Parathyroid adenoma (tissue), 2 donors: ENCODE data around the gene CD79B.

Source experiments
- H2AFZ ChIP-seq: fragments of 300-600 bp; sonication (generic); one replicate; pipeline ENCODE4 v1.7.0; 2017; ENCODE audit warnings: antibody characterized with exemption, mild to moderate bottlenecking
- H3K27ac ChIP-seq: fragments of 300-600 bp; sonication (generic); one replicate; pipeline ENCODE4 v1.7.0; 2017
- H3K27me3 ChIP-seq: fragments of 300-600 bp; sonication (generic); one replicate; pipeline ENCODE4 v1.7.0; 2017; ENCODE audit warnings: low read length; ENCODE audit not compliant: control insufficient read depth, insufficient read depth
- H3K36me3 ChIP-seq: fragments of 300-600 bp; sonication (generic); one replicate; pipeline ENCODE4 v1.7.0; 2017; ENCODE audit warnings: low read length; ENCODE audit not compliant: control insufficient read depth, insufficient read depth
- H3K4me1 ChIP-seq: fragments of 300-600 bp; sonication (generic); one replicate; pipeline ENCODE4 v1.7.0; 2017; ENCODE audit warnings: control low read depth
- H3K4me2 ChIP-seq: fragments of 300-600 bp; sonication (generic); one replicate; pipeline ENCODE4 v1.7.0; 2017; ENCODE audit warnings: low read length
- H3K4me3 ChIP-seq: fragments of 300-600 bp; sonication (generic); one replicate; pipeline ENCODE4 v1.7.0; 2017; ENCODE audit warnings: low read depth, low read length
- H3K79me2 ChIP-seq: fragments of 300-600 bp; sonication (generic); one replicate; pipeline ENCODE4 v1.7.0; 2017; ENCODE audit warnings: control low read depth
- H3K9ac ChIP-seq: fragments of 300-600 bp; sonication (generic); one replicate; pipeline ENCODE4 v1.7.0; 2017; ENCODE audit warnings: mild to moderate bottlenecking
- H3K9me3 ChIP-seq: fragments of 300-600 bp; sonication (generic); one replicate; pipeline ENCODE4 v1.7.0; 2017; ENCODE audit warnings: low read length; ENCODE audit not compliant: control insufficient read depth
- TF ChIP-seq, protein P1 (sequence below): fragments of 300-600 bp; sonication (generic); IDR thresholded peaks from one replicate; pipeline ENCODE4 v1.7.0; 2017; ENCODE audit warnings: antibody characterized with exemption, mild to moderate bottlenecking
- donor health status: primary hyperparathyroidism.

Gene CD79B

DNA sequence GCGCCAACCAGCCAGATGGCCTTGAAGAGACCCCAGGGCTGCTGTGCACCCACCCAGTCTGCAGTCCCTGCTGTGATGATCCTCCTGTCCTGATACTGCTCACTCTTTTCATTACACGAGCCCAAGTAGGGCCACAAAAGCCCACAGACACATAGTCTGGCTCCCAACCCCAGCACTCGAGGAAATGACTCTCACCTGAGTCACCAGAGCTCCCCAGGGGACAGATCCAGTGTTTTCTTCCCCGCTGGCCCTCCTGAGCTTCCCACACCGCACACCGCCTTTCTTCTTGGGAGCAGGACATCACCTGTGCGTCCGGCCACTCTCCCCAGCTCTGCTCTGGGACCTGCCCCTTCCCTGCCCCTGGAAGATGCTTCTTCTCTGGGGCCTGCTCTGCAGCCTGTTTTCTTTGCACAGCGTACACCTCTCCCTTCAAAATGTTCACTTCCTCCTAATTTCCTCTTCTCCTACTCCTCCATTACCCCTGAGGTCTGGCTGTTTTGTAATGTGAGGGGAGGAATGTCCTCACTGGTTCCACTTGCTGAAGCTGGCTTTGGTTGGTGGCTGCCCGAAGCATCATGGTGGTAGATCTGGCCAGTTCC is 42.6 kb upstream of the CD79B start:
- no peaks in the 10 kb centered on the region for H3K36me3 ChIP-seq
- no peak overlapping the region for H3K27ac ChIP-seq
- H3K9me3 ChIP-seq, result no peaks in the 10 kb centered on the region
- no peak overlapping the region for H3K9ac ChIP-seq
- no peaks in the 10 kb centered on the region for H3K27me3 ChIP-seq
- H3K4me2 ChIP-seq, result no peak overlapping the region
- H3K79me2 ChIP-seq, result no peaks in the 10 kb centered on the region
- H3K4me3 ChIP-seq, result no peak overlapping the region
- H2AFZ ChIP-seq, result no peak overlapping the region
- TF ChIP-seq, protein P1, sequence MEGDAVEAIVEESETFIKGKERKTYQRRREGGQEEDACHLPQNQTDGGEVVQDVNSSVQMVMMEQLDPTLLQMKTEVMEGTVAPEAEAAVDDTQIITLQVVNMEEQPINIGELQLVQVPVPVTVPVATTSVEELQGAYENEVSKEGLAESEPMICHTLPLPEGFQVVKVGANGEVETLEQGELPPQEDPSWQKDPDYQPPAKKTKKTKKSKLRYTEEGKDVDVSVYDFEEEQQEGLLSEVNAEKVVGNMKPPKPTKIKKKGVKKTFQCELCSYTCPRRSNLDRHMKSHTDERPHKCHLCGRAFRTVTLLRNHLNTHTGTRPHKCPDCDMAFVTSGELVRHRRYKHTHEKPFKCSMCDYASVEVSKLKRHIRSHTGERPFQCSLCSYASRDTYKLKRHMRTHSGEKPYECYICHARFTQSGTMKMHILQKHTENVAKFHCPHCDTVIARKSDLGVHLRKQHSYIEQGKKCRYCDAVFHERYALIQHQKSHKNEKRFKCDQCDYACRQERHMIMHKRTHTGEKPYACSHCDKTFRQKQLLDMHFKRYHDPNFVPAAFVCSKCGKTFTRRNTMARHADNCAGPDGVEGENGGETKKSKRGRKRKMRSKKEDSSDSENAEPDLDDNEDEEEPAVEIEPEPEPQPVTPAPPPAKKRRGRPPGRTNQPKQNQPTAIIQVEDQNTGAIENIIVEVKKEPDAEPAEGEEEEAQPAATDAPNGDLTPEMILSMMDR, result no peak
- H3K4me1 ChIP-seq, result peaks cover 3% of the 10 kb centered on the region

DNA sequence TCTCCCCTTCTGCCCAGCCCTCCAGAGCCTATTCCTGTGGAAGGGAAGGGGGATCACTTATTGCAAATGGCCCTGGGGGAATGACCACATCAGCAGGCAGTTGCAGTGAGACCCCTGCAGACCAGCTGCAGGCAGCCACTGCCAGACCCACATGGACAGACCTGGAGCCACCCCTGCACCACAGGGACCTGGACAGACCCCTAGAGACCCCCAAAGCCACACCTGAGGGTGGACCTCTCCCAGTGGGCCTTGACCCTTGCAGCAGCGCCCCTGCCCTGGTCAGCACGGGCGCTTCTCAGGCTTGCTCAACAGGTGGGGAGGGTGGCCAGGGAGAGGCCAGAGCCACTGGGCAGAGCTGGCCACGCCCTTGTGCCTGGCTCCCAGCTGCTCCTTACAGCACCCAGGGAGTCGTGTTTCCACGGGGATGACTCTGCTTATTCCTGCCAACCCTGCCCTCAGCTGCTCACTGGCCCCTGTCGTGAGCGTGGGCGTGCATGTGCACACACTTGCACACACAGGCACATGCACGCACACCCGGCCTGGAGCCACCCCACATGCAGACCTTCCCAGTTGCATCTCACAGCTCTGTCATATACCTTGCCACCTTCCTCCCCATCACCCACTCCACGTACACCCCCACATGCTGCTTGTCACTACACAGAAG is 41.9 kb upstream of the CD79B start:
- H2AFZ ChIP-seq, result no peak overlapping the region
- H3K27me3 ChIP-seq, result no peaks in the 10 kb centered on the region
- TF ChIP-seq, protein P1, result no peak
- peaks cover 3% of the 10 kb centered on the region for H3K4me1 ChIP-seq
- no peak overlapping the region for H3K27ac ChIP-seq
- no peak overlapping the region for H3K4me2 ChIP-seq
- H3K4me3 ChIP-seq, result no peak overlapping the region
- H3K9me3 ChIP-seq, result no peaks in the 10 kb centered on the region
- H3K36me3 ChIP-seq, result no peaks in the 10 kb centered on the region
- no peaks in the 10 kb centered on the region for H3K79me2 ChIP-seq
- no peak overlapping the region for H3K9ac ChIP-seq

DNA sequence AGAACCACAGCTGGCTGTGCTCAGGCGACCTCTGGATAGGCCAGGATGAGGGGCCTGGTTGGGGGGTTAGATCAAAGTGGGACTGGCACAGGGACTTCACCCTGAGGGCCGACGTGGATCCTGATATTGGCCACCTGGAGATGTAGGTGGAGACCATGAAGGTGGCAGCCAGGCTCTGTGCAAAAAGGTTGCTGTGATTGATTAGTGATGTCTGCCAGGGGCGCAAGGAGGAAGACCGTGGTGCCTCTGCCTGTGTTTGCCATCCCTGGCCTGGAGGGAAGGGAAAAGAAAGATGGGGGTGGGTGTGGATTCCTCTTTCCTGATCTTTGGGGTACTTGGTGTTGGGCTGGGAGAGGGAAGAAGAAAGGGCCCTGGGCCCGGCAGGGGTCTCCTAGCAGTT is 41.1 kb upstream of the CD79B start:
- TF ChIP-seq, protein P1, result no peak
- no peak overlapping the region for H2AFZ ChIP-seq
- H3K9ac ChIP-seq, result no peak overlapping the region
- no peaks in the 10 kb centered on the region for H3K9me3 ChIP-seq
- no peak overlapping the region for H3K27ac ChIP-seq
- H3K4me1 ChIP-seq, result peaks cover 3% of the 10 kb centered on the region
- no peak overlapping the region for H3K4me3 ChIP-seq
- no peak overlapping the region for H3K4me2 ChIP-seq
- no peaks in the 10 kb centered on the region for H3K79me2 ChIP-seq
- no peaks in the 10 kb centered on the region for H3K27me3 ChIP-seq
- H3K36me3 ChIP-seq, result no peaks in the 10 kb centered on the region

DNA sequence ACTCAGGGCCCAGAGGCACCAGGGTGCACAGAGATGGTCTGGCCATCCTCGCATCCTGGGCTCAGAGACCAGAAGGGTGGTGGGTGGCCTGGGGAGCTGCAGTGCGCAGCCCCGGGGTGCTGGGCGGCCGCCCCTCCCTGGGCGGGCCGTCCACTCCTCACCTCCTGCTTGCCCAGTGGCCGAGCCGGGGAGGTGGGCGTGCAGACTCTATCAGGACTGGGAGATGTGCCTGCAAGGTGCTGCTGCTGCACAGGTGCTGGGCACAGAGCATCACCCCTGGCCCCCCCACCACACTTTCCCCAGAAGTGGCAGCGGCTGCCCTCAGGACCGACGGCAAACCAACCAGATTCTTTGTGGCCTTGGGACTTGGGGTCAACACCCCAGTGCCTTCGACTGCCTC is 40.7 kb upstream of the CD79B start, which contains the start of gene SCN4A:
Gene SCN4A (minus strand): TSS at position 123 of the 400 bp plus-strand sequence. CDS start 77 bp downstream, at position 46.
- no peak within 1 kb of the TSS for H3K4me2 ChIP-seq

More for the DNA sequence above, 40.7 kb upstream of the CD79B start, which contains the start of gene SCN4A:
- TF ChIP-seq, protein P1, result no peak
- peaks cover 3% of the 10 kb centered on the region for H3K4me1 ChIP-seq
- H3K79me2 ChIP-seq, result no peaks in the 10 kb centered on the region
- no peak within 1 kb of the TSS for H2AFZ ChIP-seq
- H3K36me3 ChIP-seq, result no peaks in the 10 kb centered on the region
- H3K4me3 ChIP-seq, result no peak within 1 kb of the TSS
- H3K27me3 ChIP-seq, result no peaks in the 10 kb centered on the region
- H3K9me3 ChIP-seq, result no peaks in the 10 kb centered on the region
- no peak within 1 kb of the TSS for H3K27ac ChIP-seq
- H3K9ac ChIP-seq, result no peak within 1 kb of the TSS
